Endothelial cell of umbilical vein (primary cell): ENCODE data around the gene DIPK1A. TPM values are rescaled to one million over a fixed set of nuclear protein-coding genes. Genes with fewer than 3 reads are reported as not detected.

Experiments used
- BruUV-seq: library from RNA; stranded (reverse); fragments of 400-500 nt; replicated peaks from 2 replicates; lab custom pipeline; 2021; lab: Mats Ljungman, UMichigan
- CTCF ChIA-PET: fragments of 300-600, 350-600 bp; sonication (Branson Sonifier 250); formaldehyde crosslinking; loops from one replicate; lab custom pipeline; 2021; ENCODE audit warnings: antibody characterized with exemption, inconsistent platforms; lab: Charles Lee
- POLR2A ChIA-PET: fragments of 300-600, 350-600 bp; sonication (Branson Sonifier 250); formaldehyde crosslinking; loops from one replicate; lab custom pipeline; 2021; ENCODE audit warnings: antibody characterized with exemption, inconsistent platforms; lab: Charles Lee
- DNase-seq: peaks from one replicate; pipeline ENCODE4 v3.0.0-alpha.2; 2011; ENCODE audit warnings: low read depth, low spot score
- FAIRE-seq: peaks from 2 replicates; lab custom pipeline; 2011; peaks lifted over from hg19 to GRCh38; lab: Jason Lieb, UNC
- H2AFZ ChIP-seq: 2 replicates; pipeline ENCODE4 v1.6.0; 2012; ENCODE audit warnings: low read depth, low read length, control low read depth, inconsistent platforms
- H3K27ac ChIP-seq: 2 replicates; pipeline ENCODE4 v1.5.1; 2011; ENCODE audit warnings: low read depth, mild to moderate bottlenecking, control low read depth, low read length, moderate library complexity; ENCODE audit not compliant: insufficient read depth
- H3K27me3 ChIP-seq, 2 experiments: 2 replicates each; pipeline versions ENCODE4 v1.6.0 to v1.6.1; 2011; ENCODE audit warnings: low read length in 2 of 2, mixed read lengths in 1 of 2; ENCODE audit not compliant: control insufficient read depth in 2 of 2, insufficient read depth in 2 of 2
- H3K36me3 ChIP-seq, 2 experiments: 2 replicates in 1 of 2; 3 replicates in 1 of 2; pipeline ENCODE4 v1.5.1; 2011; ENCODE audit warnings: low read length in 2 of 2, mild to moderate bottlenecking in 1 of 2, moderate library complexity in 1 of 2; ENCODE audit not compliant: control insufficient read depth in 2 of 2, insufficient read depth in 2 of 2; ENCODE audit errors: extremely low read depth in 1 of 2
- H3K4me1 ChIP-seq: 3 replicates; pipeline ENCODE4 v1.5.1; 2011; ENCODE audit warnings: mild to moderate bottlenecking, low read length; ENCODE audit not compliant: control insufficient read depth, insufficient read depth; ENCODE audit errors: extremely low read depth
- H3K4me2 ChIP-seq: 2 replicates; pipeline ENCODE4 v1.6.1; 2011; ENCODE audit warnings: low read length, control low read depth, mixed read lengths; ENCODE audit not compliant: insufficient read depth
- H3K4me3 ChIP-seq, 3 experiments: fragments of 200-600 bp in 1 of 3; sonication (generic), shearing (Covaris generic) in 1 of 3; replicated peaks in 1 of 3; 2 replicates each; pipeline ENCODE4 v1.5.1; 2011 to 2016; ENCODE audit warnings: control low read depth in 3 of 3, low read length in 3 of 3, mild to moderate bottlenecking in 2 of 3, inconsistent platforms in 1 of 3, low read depth in 1 of 3, moderate library complexity in 1 of 3; ENCODE audit not compliant: insufficient read depth in 1 of 3
- H3K79me2 ChIP-seq: 2 replicates; pipeline ENCODE4 v1.6.0; 2012; ENCODE audit warnings: low read length, inconsistent platforms; ENCODE audit not compliant: control insufficient read depth, insufficient read depth
- H3K9ac ChIP-seq: replicated peaks from 2 replicates; pipeline ENCODE3; 2011; ENCODE audit warnings: low read length, control low read depth; ENCODE audit not compliant: insufficient read depth; ENCODE audit errors: extremely low read depth
- H3K9me1 ChIP-seq: replicated peaks from 3 replicates; pipeline ENCODE4 v1.6.0; 2011; ENCODE audit warnings: mild to moderate bottlenecking, low read length; ENCODE audit not compliant: control insufficient read depth, insufficient read depth; ENCODE audit errors: extremely low read depth
- H3K9me3 ChIP-seq: replicated peaks from 2 replicates; pipeline ENCODE4 v1.5.1; 2012; ENCODE audit warnings: low read length, inconsistent platforms; ENCODE audit not compliant: control insufficient read depth, insufficient read depth
- H4K20me1 ChIP-seq: replicated peaks from 2 replicates; pipeline ENCODE3; 2011; ENCODE audit warnings: mild to moderate bottlenecking, low read length; ENCODE audit not compliant: control insufficient read depth, insufficient read depth; ENCODE audit errors: extremely low read depth
- CTCF ChIP-seq, 2 donors: IDR thresholded peaks; 1 replicate in 1 of 2; 2 replicates in 1 of 2; pipeline ENCODE4 v1.5.1; 2011; ENCODE audit warnings: low read length in 2 of 2, mild to moderate bottlenecking in 2 of 2, moderate library complexity in 2 of 2, control low read depth in 1 of 2, inconsistent platforms in 1 of 2, low read depth in 1 of 2; ENCODE audit not compliant: insufficient read depth in 1 of 2; ENCODE audit errors: extremely low read depth in 1 of 2
- EZH2 ChIP-seq: IDR thresholded peaks from 2 replicates; pipeline ENCODE4 v1.6.1; 2012; ENCODE audit warnings: borderline replicate concordance, low read depth, mild to moderate bottlenecking, moderate library complexity, low read length, inconsistent platforms; ENCODE audit not compliant: severe bottlenecking
- FOS ChIP-seq: IDR thresholded peaks from 2 replicates; pipeline ENCODE4 v1.6.1; 2011; ENCODE audit warnings: mild to moderate bottlenecking, low read length, moderate library complexity, borderline replicate concordance; ENCODE audit not compliant: insufficient read depth
- GATA2 ChIP-seq: IDR thresholded peaks from 2 replicates; pipeline ENCODE4 v1.7.0; 2011; ENCODE audit warnings: low read depth, mild to moderate bottlenecking, moderate library complexity, mixed read lengths, low read length; ENCODE audit not compliant: insufficient read length, insufficient read depth
- JUN ChIP-seq: IDR thresholded peaks from 2 replicates; pipeline ENCODE4 v1.6.1; 2011; ENCODE audit warnings: borderline replicate concordance, low read depth; ENCODE audit not compliant: insufficient read length, insufficient read depth
- MAX ChIP-seq: IDR thresholded peaks from 2 replicates; pipeline ENCODE4 v1.6.1; 2011; ENCODE audit not compliant: insufficient read depth, insufficient read length
- MYC ChIP-seq: IDR thresholded peaks from one replicate; pipeline ENCODE4 v1.6.1; 2011; ENCODE audit warnings: mild to moderate bottlenecking, low read depth, low read length
- POLR2A ChIP-seq: IDR thresholded peaks from 2 replicates; pipeline ENCODE4 v1.6.1; 2012; ENCODE audit warnings: low read depth, mild to moderate bottlenecking, control low read depth, low read length
- POLR2AphosphoS5 ChIP-seq: IDR thresholded peaks from 2 replicates; pipeline ENCODE4 v1.6.1; 2012; ENCODE audit warnings: low read depth, mild to moderate bottlenecking, control low read depth, low read length, moderate library complexity; ENCODE audit not compliant: insufficient read depth
- dilution Hi-C: fragments of 300-500 bp; cut with MboI; formaldehyde crosslinking; loops from one replicate; pipeline ENCODE4 v1.15.0; 2019; ENCODE audit warnings: low sequenced_read_pairs; ENCODE audit not compliant: extremely low pct_ligation_motif_present
- intact Hi-C: fragments of 100-400 bp; cut with micrococcal nuclease; formaldehyde crosslinking; loops from one replicate; pipeline ENCODE4 v1.10.0; 2022
- polyA plus RNA-seq, 4 experiments: library from polyadenylated mRNA; depleted of rRNA in 3 of 4; stranded (reverse) in 3 of 4; unstranded in 1 of 4; fragments of >200 nt; gene quantifications; 2 replicates each; pipeline versions ENCODE4 v1.2.1 to v1.2.3, GENCODE V29; 2011 to 2012; ENCODE audit warnings: missing spikeins in 1 of 4
- total RNA-seq: library from RNA; stranded (reverse); gene quantifications from 2 replicates; pipeline ENCODE4 v1.2.3, GENCODE V29; 2021

The DIPK1A gene
- total and polyA plus RNA-seq, 2 donors (not counting 3 experiments of a cell fraction or from before 2014, with no cell fraction given): 0.25 to 0.93 TPM

DNA sequence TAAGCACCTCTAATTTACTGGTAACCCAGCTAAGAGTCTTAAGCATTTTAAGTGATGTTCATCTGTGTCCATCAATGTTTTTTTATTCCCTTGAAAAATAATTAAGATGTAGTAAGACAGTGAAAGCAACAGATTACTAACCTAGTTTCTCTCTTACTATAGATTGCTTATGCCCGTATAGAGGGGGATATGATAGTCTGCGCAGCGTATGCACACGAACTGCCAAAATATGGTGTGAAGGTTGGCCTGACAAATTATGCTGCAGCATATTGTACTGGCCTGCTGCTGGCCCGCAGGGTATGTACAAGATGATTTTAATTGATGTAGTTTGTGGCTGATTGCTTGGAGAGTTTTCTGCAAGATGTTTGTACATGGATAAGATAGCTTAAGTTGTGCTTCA lies 126.6 kb downstream of the DIPK1A start:
- FAIRE-seq (no peak), DNase-seq (no peak)
- Histone ChIP-seq H3K4me2 (peak overlapping the region; percentile 97), H3K4me1 (peaks cover 26% of the 10 kb centered on the region), H3K4me3 (peak overlapping the region in 1 of 3 experiments; percentile 97), H3K27ac (no peak overlapping the region), H3K36me3 (peaks cover 6 to 38% of the 10 kb centered on the region in 2 experiments), H2AFZ (no peak overlapping the region), H4K20me1 (peaks cover 14% of the 10 kb centered on the region), H3K79me2 (peaks cover 78% of the 10 kb centered on the region), H3K9me1 (no peaks in the 10 kb centered on the region), H3K27me3 (no peaks in the 10 kb centered on the region), H3K9me3 (no peaks in the 10 kb centered on the region), H3K9ac (no peak overlapping the region)
- intact Hi-C loops (no loop called here), dilution Hi-C loops (no loop called here)
- ChIA-PET POLR2A (no interaction called here), CTCF (interaction anchor here (0.8 kb wide), 1 partner anchor 837 kb away, joined by 3 read pairs; no protein-coding TSS in a partner anchor)
- TF ChIP-seq MAX: no peak
- no peak for TF ChIP-seq JUN
- no peak for TF ChIP-seq POLR2AphosphoS5
- TF ChIP-seq GATA2: no peak
- TF ChIP-seq MYC: no peak
- TF ChIP-seq POLR2A: no peak
- TF ChIP-seq CTCF (IDR thresholded peaks at IDR 0.05; ENCODE audit: extremely low read depth in 1 of 2, insufficient read depth in 1 of 2, low read depth in 1 of 2, low read length in 2 of 2): no peak
- TF ChIP-seq FOS: no peak
- TF ChIP-seq EZH2: no peak
- no TSS peak for BruUV-seq
